K562 treated with DMSO at 1 percent for 4 hours (cell line): ENCODE results near the gene MED12. TPM values are rescaled to one million over a fixed set of nuclear protein-coding genes. Genes with fewer than 3 reads are reported as not detected.

Experiments used
- total RNA-seq: library from RNA; unstranded; fragments of 300-600 nt; gene quantifications from 2 replicates; pipeline ENCODE4 v1.2.3, GENCODE V29; 2022; ENCODE audit not compliant: insufficient read depth

MED12 gene
- 37.0 and 37.2 TPM in 2 replicates for total RNA-seq

DNA sequence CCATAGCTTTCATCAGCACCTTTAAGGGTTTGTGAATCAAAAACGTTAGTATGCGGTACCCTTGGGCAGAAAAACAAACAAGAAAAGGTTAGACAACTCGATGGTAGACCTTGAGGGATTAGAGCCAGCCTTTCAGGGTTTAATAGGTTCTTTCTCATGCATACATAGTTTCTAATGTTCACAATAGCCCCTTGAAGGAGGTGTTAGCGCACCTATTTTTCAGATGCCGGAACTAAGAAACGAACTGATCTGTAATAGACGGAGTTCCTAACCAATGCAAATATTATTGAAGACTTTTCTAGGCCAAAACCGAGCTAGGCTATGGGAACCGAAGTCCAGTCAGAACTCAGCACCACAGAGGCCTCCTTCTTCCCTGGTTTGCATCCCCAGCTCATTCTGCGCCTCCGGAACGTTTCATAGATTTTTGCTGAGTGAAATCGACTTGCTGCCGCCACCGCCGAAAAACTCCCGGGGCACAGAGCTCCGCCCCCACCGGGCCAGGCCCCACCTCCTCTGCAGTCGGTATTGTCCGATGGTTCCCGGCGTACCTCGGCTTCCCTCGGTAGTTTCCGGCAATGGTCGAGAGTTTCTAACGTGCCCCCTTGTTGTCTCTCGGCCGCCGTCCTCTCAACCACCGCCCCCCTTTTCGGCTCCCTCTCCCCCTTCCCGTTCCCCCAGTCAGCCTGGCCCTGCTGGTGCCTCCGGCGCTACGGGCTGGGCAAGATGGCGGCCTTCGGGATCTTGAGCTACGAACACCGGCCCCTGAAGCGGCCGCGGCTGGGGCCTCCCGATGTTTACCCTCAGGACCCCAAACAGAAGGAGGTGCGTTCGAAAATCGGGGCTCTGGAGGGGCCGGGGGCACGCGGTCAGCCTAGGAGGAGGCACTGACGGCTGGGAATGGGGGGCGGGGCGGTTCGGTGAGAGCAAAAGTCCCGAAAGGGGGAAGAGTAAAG, at the start of gene MED12:
Gene MED12, plus strand, starts transcription at position 565 of the 953 bp plus-strand sequence. Its CDS starts 159 bp downstream, at position 724.

DNA sequence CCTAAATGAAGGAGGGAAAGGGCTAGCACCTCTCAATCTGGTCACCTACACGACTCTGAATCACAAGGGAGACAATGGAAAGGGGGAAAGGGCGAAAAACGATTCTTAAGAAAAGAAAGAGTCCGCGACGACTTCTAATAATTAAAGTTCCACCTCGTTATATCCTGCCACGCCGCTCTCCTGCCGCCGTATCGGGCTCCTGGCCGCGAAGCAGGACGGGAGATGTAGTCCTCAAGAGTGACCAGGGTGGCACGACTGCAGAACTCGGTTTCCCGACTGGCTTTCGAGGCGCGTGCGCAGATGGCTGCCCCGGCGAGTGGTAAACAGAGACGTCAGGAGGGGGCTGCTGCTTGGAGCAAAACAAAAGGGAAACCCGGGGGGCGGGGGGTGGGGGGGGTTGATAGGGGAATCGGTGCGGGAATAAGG, 22.8 kb upstream of the MED12 start, which contains the start of gene FOXO4:
Gene FOXO4, plus strand, starts transcription at position 297 of the 426 bp plus-strand sequence. CDS start 678 bp downstream, outside the sequence.

GRCh38 chrX:71106427-71106826, 12.0 kb upstream of the MED12 start, which contains the start of gene CXorf65:
TSS of gene CXorf65 (minus strand) at chrX:71106740. CDS start at chrX:71106556, 184 bp downstream.

DNA sequence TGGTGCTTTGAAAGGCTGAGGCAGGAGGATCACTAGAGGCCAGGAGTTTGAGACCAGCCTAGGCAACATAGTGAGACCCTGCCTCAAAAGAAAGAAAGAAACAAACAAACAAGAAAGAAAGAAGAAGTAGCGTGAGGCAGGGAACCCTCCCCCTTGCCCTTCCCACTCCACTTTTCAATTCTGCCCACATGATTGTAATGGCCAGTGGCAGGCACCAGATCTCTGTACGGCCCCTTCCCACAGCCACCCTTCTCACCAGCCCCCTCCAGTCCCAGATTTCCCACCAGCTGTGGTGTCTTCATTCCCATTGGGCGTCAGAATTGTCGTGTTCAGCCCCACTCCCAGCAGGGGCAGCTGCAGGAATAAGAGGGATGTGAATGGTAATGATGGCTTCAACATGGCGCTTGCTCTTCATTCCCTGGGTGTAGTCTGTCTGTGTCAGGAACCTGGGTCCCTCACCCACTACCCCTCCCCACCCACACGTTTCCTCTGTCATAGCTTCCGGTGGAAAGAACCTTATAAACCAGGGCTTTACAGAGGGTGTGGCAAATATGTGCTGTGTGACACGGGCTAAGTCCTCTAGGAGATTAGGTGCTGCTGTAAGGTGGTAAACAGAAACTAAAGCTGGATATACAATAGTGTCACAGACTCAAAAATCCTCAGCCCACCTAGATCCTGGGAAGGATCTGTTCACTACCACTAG, 7.1 kb upstream of the MED12 start, which contains the start of gene IL2RG:
Gene IL2RG, minus strand, starts transcription at position 437 of the 703 bp plus-strand sequence. Its CDS starts 38 bp downstream, at position 399.

DNA sequence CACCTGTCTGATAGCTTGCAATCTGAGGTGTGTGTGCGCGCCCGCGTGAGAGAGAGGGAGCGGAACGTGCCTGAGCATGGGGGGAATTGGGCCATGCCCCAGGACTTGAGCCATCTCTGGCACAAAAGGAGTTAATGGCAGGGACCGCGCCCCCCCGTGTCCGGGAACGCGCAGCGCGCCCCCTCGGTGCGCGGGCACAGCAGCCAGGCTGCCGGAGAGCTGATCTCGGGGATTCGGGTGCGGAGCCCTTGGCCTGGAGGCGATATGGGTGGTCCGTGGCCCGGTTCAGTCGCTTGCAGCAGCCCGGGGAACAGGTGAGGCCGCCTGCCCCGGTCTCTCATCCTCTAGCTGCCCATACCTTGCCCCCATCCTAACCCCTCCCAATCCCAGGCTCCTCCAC, 26.3 kb downstream of the MED12 start, which contains the start of gene NLGN3:
Gene NLGN3, plus strand, starts transcription at position 191 of the 400 bp plus-strand sequence. CDS start 2,909 bp downstream, outside the sequence.

Other genes starting within 250 kb of the MED12 start
- 0.39 and 1.2 TPM in 2 replicates for gene TEX11, start 209.9 kb upstream of the MED12 start, total RNA-seq
- not detected in 2 replicates for gene SLC7A3, start 187.5 kb upstream of the MED12 start, total RNA-seq
- 27.2 and 28.0 TPM in 2 replicates for gene SNX12, start 50.3 kb upstream of the MED12 start, total RNA-seq
- gene FOXO4, start 22.7 kb upstream of the MED12 start, total RNA-seq: 14.3 and 18.2 TPM in 2 replicates
- not detected in 2 replicates for gene CXorf65, start 11.9 kb upstream of the MED12 start, total RNA-seq
- gene IL2RG, start 7.0 kb upstream of the MED12 start, total RNA-seq: 10.7 and 19.0 TPM in 2 replicates
- 1.6 and 1.8 TPM in 2 replicates for gene NLGN3, start 26.2 kb downstream of the MED12 start, total RNA-seq
- gene GJB1, start 104.6 kb downstream of the MED12 start, total RNA-seq: not detected in 2 replicates
- 20.5 and 24.1 TPM in 2 replicates for gene ZMYM3, start 135.5 kb downstream of the MED12 start, total RNA-seq
- gene NONO, start 165.0 kb downstream of the MED12 start, total RNA-seq: 317 and 347 TPM in 2 replicates
- 1.6 TPM in 2 replicates for gene ITGB1BP2, start 183.2 kb downstream of the MED12 start, total RNA-seq
- gene TAF1, start 247.8 kb downstream of the MED12 start, total RNA-seq: 12.8 and 13.3 TPM in 2 replicates